ENCODE results near the gene NFIX. TPM values are rescaled to one million over a fixed set of nuclear protein-coding genes. Genes with fewer than 3 reads are reported as not detected.

NFIX gene
- total and polyA plus RNA-seq, 9 of the 15 experiments (the other 6 are each of a cell fraction or from before 2014, with no cell fraction given): 0.28 to 26.8 (median 5.4) TPM

GRCh38 chr19:12946092-12946721 is 49.1 kb upstream of the NFIX start (continued):
- no peak for TF ChIP-seq CEBPG (CRISPR knock-in tag; IDR thresholded peaks at IDR 0.05)
- TF ChIP-seq CEBPG (tag; conservative IDR thresholded peaks at IDR 0.05 in 1 of 2, IDR thresholded peaks at IDR 0.05 in 1 of 2): no peak
- TF ChIP-seq CREB5 (CRISPR knock-in tag; IDR thresholded peaks at IDR 0.05): no peak
- TF ChIP-seq E2F8 (IDR thresholded peaks at IDR 0.05; ENCODE audit: low read depth, partially characterized antibody): no peak
- no peak for TF ChIP-seq SLC30A9 (CRISPR knock-in tag; IDR thresholded peaks at IDR 0.05)
- TF ChIP-seq GTF2A2 (tag; IDR thresholded peaks at IDR 0.05): no peak
- TF ChIP-seq SP2 (IDR thresholded peaks at IDR 0.05; ENCODE audit: extremely low read depth, low read depth, low read length, poor library complexity, severe bottlenecking): no peak
- no peak for TF ChIP-seq ZFP36 (IDR thresholded peaks at IDR 0.05; ENCODE audit: low read depth, low read length, partially characterized antibody)
- TF ChIP-seq, protein P1, sequence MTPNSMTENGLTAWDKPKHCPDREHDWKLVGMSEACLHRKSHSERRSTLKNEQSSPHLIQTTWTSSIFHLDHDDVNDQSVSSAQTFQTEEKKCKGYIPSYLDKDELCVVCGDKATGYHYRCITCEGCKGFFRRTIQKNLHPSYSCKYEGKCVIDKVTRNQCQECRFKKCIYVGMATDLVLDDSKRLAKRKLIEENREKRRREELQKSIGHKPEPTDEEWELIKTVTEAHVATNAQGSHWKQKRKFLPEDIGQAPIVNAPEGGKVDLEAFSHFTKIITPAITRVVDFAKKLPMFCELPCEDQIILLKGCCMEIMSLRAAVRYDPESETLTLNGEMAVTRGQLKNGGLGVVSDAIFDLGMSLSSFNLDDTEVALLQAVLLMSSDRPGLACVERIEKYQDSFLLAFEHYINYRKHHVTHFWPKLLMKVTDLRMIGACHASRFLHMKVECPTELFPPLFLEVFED (CRISPR knock-in tag; conservative IDR thresholded peaks at IDR 0.05): 0 out of 2 replicates have a peak, but pooled peaks have one; percentile 23
- no peak for TF ChIP-seq E2F3 (CRISPR knock-in tag; IDR thresholded peaks at IDR 0.05)
- no peak for TF ChIP-seq GMEB1 (CRISPR knock-in tag; IDR thresholded peaks at IDR 0.05)
- no peak for TF ChIP-seq KDM5B (IDR thresholded peaks at IDR 0.05; ENCODE audit: insufficient replicate concordance, low read depth, low read length)
- TF ChIP-seq RBM14 (IDR thresholded peaks at IDR 0.05; ENCODE audit: borderline replicate concordance, insufficient read depth, low read depth, low read length): no peak
- TF ChIP-seq HNRNPLL (IDR thresholded peaks at IDR 0.05; ENCODE audit: low read depth, low read length, poor library complexity, severe bottlenecking): no peak
- no peak for TF ChIP-seq HIVEP1 (CRISPR knock-in tag; IDR thresholded peaks at IDR 0.05)
- no peak for TF ChIP-seq CBX8 (IDR thresholded peaks at IDR 0.05; ENCODE audit: borderline replicate concordance, extremely low read depth, low read depth, low read length, poor library complexity, severe bottlenecking)
- no peak for TF ChIP-seq FOXK1 (CRISPR knock-in tag; IDR thresholded peaks at IDR 0.05; ENCODE audit: borderline replicate concordance)
- no peak for TF ChIP-seq KLF16 (IDR thresholded peaks at IDR 0.05)
